ENCODE data around the gene TANC2.
"Not testable (repeated sequence)": the region's sequence is repeated elsewhere in the genome, so short reads cannot be mapped to it uniquely, and the experiment has no call there.

TANC2 gene

DNA sequence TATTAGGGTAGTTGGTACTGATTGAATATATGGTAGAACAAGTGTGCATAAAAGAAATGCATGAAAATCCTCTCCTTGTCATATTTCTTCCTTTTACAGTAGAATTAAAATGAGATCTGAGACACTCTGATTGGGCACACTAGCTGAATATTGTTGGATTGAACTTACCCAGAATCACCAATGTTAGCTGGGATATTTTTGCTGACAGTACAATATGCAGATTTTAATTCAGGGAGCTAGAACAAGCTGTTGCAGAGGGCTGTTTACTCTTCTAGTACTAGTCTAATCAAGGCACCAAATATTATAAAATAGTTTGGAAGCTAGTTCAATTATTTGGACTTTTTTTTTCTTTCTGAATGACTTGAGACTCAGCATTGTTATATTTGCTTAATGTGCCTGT, 4.6 kb downstream of the TANC2 start:
- DNase-seq (ENCODE audit: low read depth in 2 of 2), result no peak
- TF ChIP-seq, protein P1, sequence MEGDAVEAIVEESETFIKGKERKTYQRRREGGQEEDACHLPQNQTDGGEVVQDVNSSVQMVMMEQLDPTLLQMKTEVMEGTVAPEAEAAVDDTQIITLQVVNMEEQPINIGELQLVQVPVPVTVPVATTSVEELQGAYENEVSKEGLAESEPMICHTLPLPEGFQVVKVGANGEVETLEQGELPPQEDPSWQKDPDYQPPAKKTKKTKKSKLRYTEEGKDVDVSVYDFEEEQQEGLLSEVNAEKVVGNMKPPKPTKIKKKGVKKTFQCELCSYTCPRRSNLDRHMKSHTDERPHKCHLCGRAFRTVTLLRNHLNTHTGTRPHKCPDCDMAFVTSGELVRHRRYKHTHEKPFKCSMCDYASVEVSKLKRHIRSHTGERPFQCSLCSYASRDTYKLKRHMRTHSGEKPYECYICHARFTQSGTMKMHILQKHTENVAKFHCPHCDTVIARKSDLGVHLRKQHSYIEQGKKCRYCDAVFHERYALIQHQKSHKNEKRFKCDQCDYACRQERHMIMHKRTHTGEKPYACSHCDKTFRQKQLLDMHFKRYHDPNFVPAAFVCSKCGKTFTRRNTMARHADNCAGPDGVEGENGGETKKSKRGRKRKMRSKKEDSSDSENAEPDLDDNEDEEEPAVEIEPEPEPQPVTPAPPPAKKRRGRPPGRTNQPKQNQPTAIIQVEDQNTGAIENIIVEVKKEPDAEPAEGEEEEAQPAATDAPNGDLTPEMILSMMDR (IDR thresholded peaks at IDR 0.05; ENCODE audit: low read depth, low read length), result no peak
- H3K4me3 ChIP-seq (replicated peaks in 1 of 2; ENCODE audit: low read depth in 2 of 2, low read length in 2 of 2), result no peak overlapping the region

DNA sequence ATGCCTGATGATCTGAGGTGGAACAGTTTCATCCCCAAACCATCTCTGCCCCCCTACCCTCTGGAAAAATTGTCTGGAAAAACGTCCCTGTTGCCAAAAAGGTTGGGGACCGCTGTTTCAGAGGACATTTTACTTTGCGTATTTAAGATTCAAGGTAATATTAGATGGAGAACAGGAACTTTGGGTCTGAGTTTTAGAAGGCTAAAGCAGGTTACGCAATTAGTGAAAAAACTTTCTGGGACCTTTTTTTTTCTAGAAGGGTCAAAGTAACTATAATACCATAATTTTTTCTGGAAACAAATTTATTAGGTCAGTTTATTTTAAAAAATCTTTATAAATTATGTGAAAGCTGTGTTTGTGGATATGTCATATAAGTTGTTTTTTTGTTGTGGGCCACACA, 5.8 kb downstream of the TANC2 start:
- TF ChIP-seq, protein P1 (IDR thresholded peaks at IDR 0.05; ENCODE audit: low read depth, low read length), result no peak
- no peak for DNase-seq (ENCODE audit: low read depth in 2 of 2)
- no peak overlapping the region for H3K4me3 ChIP-seq (replicated peaks in 1 of 2; ENCODE audit: low read depth in 2 of 2, low read length in 2 of 2)

DNA sequence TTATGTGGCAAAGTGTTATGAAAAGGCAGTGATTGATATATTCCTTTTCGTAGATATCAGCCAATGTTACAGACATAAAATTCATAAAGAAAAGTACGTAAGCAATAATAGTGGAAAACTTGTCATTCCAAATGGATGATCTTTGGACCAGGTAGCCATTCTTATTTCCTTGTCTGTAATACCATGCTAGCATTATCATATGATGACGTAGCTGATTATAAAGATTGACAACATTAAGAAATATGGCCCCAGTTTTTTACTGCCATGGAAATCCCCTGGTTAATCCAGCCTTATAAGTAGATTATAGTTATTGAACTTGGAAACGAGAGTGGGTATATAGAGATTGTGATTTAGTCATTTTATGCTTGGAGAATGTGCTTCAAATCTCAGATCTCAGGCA, 8.8 kb downstream of the TANC2 start:
- no peak overlapping the region for H3K4me3 ChIP-seq (replicated peaks in 1 of 2; ENCODE audit: low read depth in 2 of 2, low read length in 2 of 2)
- TF ChIP-seq, protein P1 (IDR thresholded peaks at IDR 0.05; ENCODE audit: low read depth, low read length), result no peak
- no peak for DNase-seq (ENCODE audit: low read depth in 2 of 2)

DNA sequence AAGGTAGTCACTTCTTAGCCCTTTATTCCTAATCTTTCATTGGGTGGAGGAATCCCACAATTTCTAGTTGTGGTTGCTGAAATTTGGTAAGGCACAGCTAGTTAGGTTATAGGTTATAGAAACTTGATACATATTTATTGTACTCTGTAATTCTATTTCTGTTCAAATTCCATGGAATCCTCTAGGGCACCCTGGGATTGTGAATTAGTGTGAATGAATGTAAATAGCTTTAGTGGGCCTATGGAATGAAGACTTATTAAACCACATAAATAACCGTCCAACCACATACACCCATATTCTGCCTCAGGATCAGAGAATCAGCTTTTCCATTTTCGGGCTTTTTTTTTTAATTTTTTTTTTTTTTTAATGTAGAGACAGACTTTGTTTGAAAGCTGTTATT, 9.2 kb downstream of the TANC2 start:
- no peak for DNase-seq (ENCODE audit: low read depth in 2 of 2)
- TF ChIP-seq, protein P1 (IDR thresholded peaks at IDR 0.05; ENCODE audit: low read depth, low read length), result no peak
- no peak overlapping the region for H3K4me3 ChIP-seq (replicated peaks in 1 of 2; ENCODE audit: low read depth in 2 of 2, low read length in 2 of 2)

DNA sequence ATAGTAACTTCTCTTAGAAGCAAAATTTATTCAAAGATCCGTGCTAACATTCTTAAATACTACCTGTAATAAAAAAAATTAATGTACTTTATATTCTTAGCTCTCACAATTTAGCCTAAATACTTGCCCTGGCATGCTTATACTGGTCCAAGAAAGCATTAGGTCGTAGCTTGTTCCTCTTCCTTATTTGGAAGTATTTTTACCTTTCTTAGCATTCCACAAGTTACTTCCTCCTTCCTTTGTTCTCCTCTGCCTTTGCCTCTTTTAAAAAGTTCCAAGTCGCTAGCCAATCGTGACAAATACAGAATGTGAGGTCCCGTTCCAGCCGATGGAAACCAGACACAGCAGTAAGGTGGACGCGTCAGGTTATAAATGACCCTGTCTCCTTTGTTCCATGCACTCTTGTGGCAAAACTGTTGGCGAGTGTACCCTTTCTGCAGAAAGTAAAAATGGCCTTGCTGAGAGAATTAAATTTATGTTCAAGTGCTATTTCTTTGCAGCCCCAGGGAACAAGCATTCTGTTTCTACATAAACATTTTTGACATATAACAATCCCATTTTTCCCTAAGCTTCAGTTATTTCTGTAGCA, 10.7 kb downstream of the TANC2 start:
- H3K4me3 ChIP-seq (replicated peaks in 1 of 2; ENCODE audit: low read depth in 2 of 2, low read length in 2 of 2); DNase-seq (ENCODE audit: low read depth in 2 of 2): not testable (repeated sequence)

DNA sequence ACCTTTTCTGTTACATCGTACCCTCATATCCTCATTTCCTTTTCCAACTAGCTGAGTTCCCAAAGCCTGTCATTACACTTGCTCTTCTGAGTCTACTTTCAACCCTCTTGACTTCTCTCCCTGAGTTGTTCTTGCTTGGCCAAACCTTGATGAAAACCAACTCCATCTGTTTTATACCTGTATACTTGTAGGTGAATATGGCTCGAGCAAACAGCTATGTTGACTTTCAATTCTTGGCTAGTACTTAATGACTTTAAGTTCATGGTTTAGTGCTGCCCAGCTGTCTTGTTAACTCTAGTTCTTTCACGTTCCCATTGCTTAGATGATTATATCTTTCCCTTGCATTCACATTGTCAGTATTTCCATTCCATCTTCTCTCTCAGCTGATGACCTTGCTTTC, 14.8 kb downstream of the TANC2 start:
- no peak for DNase-seq (ENCODE audit: low read depth in 2 of 2)
- TF ChIP-seq, protein P1 (IDR thresholded peaks at IDR 0.05; ENCODE audit: low read depth, low read length), result no peak
- no peak overlapping the region for H3K4me3 ChIP-seq (replicated peaks in 1 of 2; ENCODE audit: low read depth in 2 of 2, low read length in 2 of 2)

DNA sequence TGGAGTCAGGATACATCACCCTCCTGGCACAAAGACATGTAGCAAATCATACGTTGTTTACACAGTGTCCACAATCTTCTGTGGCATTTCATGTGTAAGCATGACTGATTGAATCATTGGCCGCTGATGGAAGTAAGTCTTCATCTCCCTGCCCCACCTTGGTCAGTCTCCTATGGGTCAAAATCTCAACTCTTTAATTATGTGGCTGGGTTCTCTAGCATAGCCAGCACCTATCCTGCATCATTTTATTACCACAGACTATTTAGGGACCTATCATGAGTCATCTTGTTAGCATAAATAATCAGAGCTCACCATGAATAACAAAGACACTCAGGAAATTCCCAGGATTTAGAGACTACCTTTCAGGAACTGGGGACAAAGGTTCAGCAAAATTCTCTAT, 15.9 kb downstream of the TANC2 start:
- TF ChIP-seq, protein P1 (IDR thresholded peaks at IDR 0.05; ENCODE audit: low read depth, low read length), result no peak
- H3K4me3 ChIP-seq (replicated peaks in 1 of 2; ENCODE audit: low read depth in 2 of 2, low read length in 2 of 2), result no peak overlapping the region
- peak in 1 of 2 donors; percentile 44 for DNase-seq (ENCODE audit: low read depth in 2 of 2)
